Chondrocyte (in vitro differentiated cells): ENCODE results near the gene BICD1. TPM values are rescaled to one million over a fixed set of nuclear protein-coding genes. Genes with fewer than 3 reads are reported as not detected.

Experiments used
- DNase-seq: peaks from one replicate; pipeline ENCODE4 v3.0.0; 2021; ENCODE audit warnings: mixed read lengths, low spot score
- H3K27ac Mint-ChIP-seq: one replicate; pipeline ENCODE4 v1.8.0; 2021; ENCODE audit warnings: mild to moderate bottlenecking, moderate library complexity, mixed read lengths; ENCODE audit not compliant: unreplicated experiment
- H3K27me3 Mint-ChIP-seq: 2 replicates; pipeline ENCODE4 v1.8.0; 2021; ENCODE audit warnings: low read depth, mixed read lengths
- H3K36me3 Mint-ChIP-seq: 2 replicates; pipeline ENCODE4 v1.8.0; 2021; ENCODE audit warnings: low read depth, mixed read lengths
- H3K4me1 Mint-ChIP-seq: 2 replicates; pipeline ENCODE4 v1.8.0; 2021; ENCODE audit warnings: low read depth, mild to moderate bottlenecking, mixed read lengths
- H3K4me3 Mint-ChIP-seq: one replicate; pipeline ENCODE4 v1.8.0; 2021; ENCODE audit warnings: mild to moderate bottlenecking, moderate library complexity, mixed read lengths; ENCODE audit not compliant: unreplicated experiment
- H3K9me3 Mint-ChIP-seq: 2 replicates; pipeline ENCODE4 v1.8.0; 2021; ENCODE audit warnings: low read depth, mixed read lengths
- total RNA-seq: library from RNA; stranded (reverse); gene quantifications from 3 replicates; pipeline ENCODE4 v1.2.1, GENCODE V29; 2021
- TF ChIP-seq, protein P1 (sequence below): fragments of 200-600 bp; sonication (generic); IDR thresholded peaks from 2 replicates; pipeline ENCODE4 v1.5.0; 2021; ENCODE audit warnings: antibody characterized with exemption, mild to moderate bottlenecking, moderate library complexity

The BICD1 gene
- total RNA-seq, 1 donor from 2014 or later, result 30.5 TPM

- TF ChIP-seq, protein P1, sequence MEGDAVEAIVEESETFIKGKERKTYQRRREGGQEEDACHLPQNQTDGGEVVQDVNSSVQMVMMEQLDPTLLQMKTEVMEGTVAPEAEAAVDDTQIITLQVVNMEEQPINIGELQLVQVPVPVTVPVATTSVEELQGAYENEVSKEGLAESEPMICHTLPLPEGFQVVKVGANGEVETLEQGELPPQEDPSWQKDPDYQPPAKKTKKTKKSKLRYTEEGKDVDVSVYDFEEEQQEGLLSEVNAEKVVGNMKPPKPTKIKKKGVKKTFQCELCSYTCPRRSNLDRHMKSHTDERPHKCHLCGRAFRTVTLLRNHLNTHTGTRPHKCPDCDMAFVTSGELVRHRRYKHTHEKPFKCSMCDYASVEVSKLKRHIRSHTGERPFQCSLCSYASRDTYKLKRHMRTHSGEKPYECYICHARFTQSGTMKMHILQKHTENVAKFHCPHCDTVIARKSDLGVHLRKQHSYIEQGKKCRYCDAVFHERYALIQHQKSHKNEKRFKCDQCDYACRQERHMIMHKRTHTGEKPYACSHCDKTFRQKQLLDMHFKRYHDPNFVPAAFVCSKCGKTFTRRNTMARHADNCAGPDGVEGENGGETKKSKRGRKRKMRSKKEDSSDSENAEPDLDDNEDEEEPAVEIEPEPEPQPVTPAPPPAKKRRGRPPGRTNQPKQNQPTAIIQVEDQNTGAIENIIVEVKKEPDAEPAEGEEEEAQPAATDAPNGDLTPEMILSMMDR, result no peak
- DNase-seq, result no peak
Observed at GRCh38 chr12:32395026-32395425, 288.4 kb downstream of the BICD1 start.

GRCh38 chr12:32397696-32398095 lies 291.0 kb downstream of the BICD1 start:
- H3K4me3 Mint-ChIP-seq, result no peak overlapping the region
- no peaks in the 10 kb centered on the region for H3K9me3 Mint-ChIP-seq
- H3K27me3 Mint-ChIP-seq, result peaks cover 6% of the 10 kb centered on the region
- DNase-seq, result no peak
- no peak overlapping the region for H3K27ac Mint-ChIP-seq
- H3K36me3 Mint-ChIP-seq, result no peaks in the 10 kb centered on the region
- peaks cover 14% of the 10 kb centered on the region for H3K4me1 Mint-ChIP-seq
- TF ChIP-seq, protein P1, result no peak

More at GRCh38 chr12:32395026-32395425, 288.4 kb downstream of the BICD1 start:
- H3K27ac Mint-ChIP-seq, result no peak overlapping the region
- peaks cover 3% of the 10 kb centered on the region for H3K4me1 Mint-ChIP-seq
- H3K9me3 Mint-ChIP-seq, result no peaks in the 10 kb centered on the region
- no peak overlapping the region for H3K4me3 Mint-ChIP-seq
- no peaks in the 10 kb centered on the region for H3K36me3 Mint-ChIP-seq
- no peaks in the 10 kb centered on the region for H3K27me3 Mint-ChIP-seq

DNA sequence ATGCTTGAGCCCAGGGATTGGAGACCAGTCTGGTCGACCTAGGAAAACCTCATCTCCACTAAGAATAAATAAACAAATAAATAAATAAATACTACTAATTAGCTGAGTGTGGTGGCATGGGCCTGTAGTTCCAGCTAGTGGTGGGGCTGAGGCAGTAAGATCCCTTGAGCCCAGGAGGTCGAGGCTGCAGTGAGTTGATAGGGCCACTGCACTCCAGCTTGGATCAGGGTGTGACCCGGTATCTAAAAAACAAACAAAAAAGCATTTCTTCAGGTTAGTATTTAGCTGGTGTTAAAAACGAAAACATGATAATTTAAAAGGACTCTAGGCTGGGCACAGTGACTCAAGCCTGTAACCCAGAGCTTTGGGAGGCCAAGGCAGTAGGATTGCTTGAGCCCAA lies 291.5 kb downstream of the BICD1 start:
- H3K4me3 Mint-ChIP-seq, result no peak overlapping the region
- TF ChIP-seq, protein P1, result no peak
- no peak overlapping the region for H3K27ac Mint-ChIP-seq

GRCh38 chr12:32398816-32399369 lies 292.2 kb downstream of the BICD1 start:
- H3K9me3 Mint-ChIP-seq, result no peaks in the 10 kb centered on the region
- no peaks in the 10 kb centered on the region for H3K36me3 Mint-ChIP-seq
- H3K4me1 Mint-ChIP-seq, result peaks cover 20% of the 10 kb centered on the region
- TF ChIP-seq, protein P1, result no peak
- H3K27ac Mint-ChIP-seq, result no peak overlapping the region
- peak overlapping the region; percentile 92 for H3K4me3 Mint-ChIP-seq
- H3K27me3 Mint-ChIP-seq, result peaks cover 6% of the 10 kb centered on the region
- DNase-seq, result no peak

More for the DNA sequence above, 291.5 kb downstream of the BICD1 start:
- Mint-ChIP-seq H3K4me1 (peaks cover 19% of the 10 kb centered on the region), H3K36me3 (no peaks in the 10 kb centered on the region), H3K27me3 (peaks cover 6% of the 10 kb centered on the region), H3K9me3 (no peaks in the 10 kb centered on the region)
- DNase-seq, result no peak

- H3K4me1 Mint-ChIP-seq, result peaks cover 20% of the 10 kb centered on the region
- H3K27me3 Mint-ChIP-seq, result peaks cover 6% of the 10 kb centered on the region
Observed at GRCh38 chr12:32399370-32400113, 292.9 kb downstream of the BICD1 start, which contains the start of gene FGD4. FGD4 (plus strand) TSS chr12:32399558.

More at GRCh38 chr12:32399370-32400113, 292.9 kb downstream of the BICD1 start, which contains the start of gene FGD4:
- Mint-ChIP-seq H3K36me3 (no peaks in the 10 kb centered on the region), H3K4me3 (peak within 1 kb of the TSS; percentile 92), H3K27ac (peak within 1 kb of the TSS; percentile 69), H3K9me3 (no peaks in the 10 kb centered on the region)
- TF ChIP-seq, protein P1, result peak; percentile 75
- DNase-seq, result no peak
